ENCODE measurements around the gene SLF2. TPM values are rescaled to one million over a fixed set of nuclear protein-coding genes. Genes with fewer than 3 reads are reported as not detected.

SLF2 gene
- total and polyA plus RNA-seq, 2 of the 13 experiments (the other 11 are each of a cell fraction or from before 2014, with no cell fraction given), result 12.2 to 48.1 TPM

DNA sequence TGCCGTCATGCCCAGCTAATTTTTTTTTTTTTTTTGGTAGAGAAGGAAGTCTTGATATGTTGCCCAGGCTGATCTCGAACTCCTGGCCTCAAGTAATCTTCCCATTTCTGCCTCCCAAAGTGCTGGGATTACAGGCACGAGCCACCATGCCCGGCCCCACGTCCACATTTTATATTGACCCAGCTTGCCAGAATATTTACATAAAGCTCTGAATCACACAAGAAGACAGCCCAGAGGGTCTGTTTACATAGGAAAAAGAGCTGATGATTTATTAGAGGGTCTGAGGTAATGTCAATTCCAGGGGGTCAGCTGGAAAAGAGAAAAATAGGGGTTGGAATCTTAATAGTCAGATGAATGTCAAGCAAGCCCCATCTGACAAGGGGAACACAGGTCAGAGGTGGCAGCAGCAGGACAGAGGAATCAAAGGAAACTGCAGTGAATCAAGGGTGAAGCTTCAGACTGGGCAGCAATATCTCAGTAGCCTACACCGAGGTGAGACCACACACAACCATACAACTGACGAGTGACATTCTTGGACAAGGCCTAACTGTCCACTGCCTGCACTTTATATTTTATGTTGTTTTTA lies 15.8 kb upstream of the SLF2 start (continued):
- TF ChIP-seq, protein P1, sequence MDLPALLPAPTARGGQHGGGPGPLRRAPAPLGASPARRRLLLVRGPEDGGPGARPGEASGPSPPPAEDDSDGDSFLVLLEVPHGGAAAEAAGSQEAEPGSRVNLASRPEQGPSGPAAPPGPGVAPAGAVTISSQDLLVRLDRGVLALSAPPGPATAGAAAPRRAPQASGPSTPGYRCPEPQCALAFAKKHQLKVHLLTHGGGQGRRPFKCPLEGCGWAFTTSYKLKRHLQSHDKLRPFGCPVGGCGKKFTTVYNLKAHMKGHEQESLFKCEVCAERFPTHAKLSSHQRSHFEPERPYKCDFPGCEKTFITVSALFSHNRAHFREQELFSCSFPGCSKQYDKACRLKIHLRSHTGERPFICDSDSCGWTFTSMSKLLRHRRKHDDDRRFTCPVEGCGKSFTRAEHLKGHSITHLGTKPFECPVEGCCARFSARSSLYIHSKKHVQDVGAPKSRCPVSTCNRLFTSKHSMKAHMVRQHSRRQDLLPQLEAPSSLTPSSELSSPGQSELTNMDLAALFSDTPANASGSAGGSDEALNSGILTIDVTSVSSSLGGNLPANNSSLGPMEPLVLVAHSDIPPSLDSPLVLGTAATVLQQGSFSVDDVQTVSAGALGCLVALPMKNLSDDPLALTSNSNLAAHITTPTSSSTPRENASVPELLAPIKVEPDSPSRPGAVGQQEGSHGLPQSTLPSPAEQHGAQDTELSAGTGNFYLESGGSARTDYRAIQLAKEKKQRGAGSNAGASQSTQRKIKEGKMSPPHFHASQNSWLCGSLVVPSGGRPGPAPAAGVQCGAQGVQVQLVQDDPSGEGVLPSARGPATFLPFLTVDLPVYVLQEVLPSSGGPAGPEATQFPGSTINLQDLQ (CRISPR knock-in tag; IDR thresholded peaks at IDR 0.05), result no peak
- TF ChIP-seq, protein P2, sequence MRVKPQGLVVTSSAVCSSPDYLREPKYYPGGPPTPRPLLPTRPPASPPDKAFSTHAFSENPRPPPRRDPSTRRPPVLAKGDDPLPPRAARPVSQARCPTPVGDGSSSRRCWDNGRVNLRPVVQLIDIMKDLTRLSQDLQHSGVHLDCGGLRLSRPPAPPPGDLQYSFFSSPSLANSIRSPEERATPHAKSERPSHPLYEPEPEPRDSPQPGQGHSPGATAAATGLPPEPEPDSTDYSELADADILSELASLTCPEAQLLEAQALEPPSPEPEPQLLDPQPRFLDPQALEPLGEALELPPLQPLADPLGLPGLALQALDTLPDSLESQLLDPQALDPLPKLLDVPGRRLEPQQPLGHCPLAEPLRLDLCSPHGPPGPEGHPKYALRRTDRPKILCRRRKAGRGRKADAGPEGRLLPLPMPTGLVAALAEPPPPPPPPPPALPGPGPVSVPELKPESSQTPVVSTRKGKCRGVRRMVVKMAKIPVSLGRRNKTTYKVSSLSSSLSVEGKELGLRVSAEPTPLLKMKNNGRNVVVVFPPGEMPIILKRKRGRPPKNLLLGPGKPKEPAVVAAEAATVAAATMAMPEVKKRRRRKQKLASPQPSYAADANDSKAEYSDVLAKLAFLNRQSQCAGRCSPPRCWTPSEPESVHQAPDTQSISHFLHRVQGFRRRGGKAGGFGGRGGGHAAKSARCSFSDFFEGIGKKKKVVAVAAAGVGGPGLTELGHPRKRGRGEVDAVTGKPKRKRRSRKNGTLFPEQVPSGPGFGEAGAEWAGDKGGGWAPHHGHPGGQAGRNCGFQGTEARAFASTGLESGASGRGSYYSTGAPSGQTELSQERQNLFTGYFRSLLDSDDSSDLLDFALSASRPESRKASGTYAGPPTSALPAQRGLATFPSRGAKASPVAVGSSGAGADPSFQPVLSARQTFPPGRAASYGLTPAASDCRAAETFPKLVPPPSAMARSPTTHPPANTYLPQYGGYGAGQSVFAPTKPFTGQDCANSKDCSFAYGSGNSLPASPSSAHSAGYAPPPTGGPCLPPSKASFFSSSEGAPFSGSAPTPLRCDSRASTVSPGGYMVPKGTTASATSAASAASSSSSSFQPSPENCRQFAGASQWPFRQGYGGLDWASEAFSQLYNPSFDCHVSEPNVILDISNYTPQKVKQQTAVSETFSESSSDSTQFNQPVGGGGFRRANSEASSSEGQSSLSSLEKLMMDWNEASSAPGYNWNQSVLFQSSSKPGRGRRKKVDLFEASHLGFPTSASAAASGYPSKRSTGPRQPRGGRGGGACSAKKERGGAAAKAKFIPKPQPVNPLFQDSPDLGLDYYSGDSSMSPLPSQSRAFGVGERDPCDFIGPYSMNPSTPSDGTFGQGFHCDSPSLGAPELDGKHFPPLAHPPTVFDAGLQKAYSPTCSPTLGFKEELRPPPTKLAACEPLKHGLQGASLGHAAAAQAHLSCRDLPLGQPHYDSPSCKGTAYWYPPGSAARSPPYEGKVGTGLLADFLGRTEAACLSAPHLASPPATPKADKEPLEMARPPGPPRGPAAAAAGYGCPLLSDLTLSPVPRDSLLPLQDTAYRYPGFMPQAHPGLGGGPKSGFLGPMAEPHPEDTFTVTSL (CRISPR knock-in tag; IDR thresholded peaks at IDR 0.05; ENCODE audit: borderline replicate concordance), result peak; percentile 56; the same call in 1 of the 2 replicates
- TF ChIP-seq NONO (IDR thresholded peaks at IDR 0.05) (no peak), NONO (CRISPR knock-in tag; conservative IDR thresholded peaks at IDR 0.05) (no peak), ZNF510 (CRISPR knock-in tag; IDR thresholded peaks at IDR 0.05; ENCODE audit: low read depth) (no peak), KDM1A (CRISPR knock-in tag; IDR thresholded peaks at IDR 0.05) (0 out of 2 replicates have a peak, but pooled peaks have one; percentile 28), GATA4 (IDR thresholded peaks at IDR 0.05; ENCODE audit: borderline replicate concordance, low read depth) (no peak), SP1 (IDR thresholded peaks at IDR 0.05) (no peak), SP1 (CRISPR knock-in tag; IDR thresholded peaks at IDR 0.05) (no peak), ZNF354B (CRISPR knock-in tag; IDR thresholded peaks at IDR 0.05) (no peak), ZNF7 (CRISPR knock-in tag; IDR thresholded peaks at IDR 0.05) (peak; percentile 86)
- TF ChIP-seq, protein P3, sequence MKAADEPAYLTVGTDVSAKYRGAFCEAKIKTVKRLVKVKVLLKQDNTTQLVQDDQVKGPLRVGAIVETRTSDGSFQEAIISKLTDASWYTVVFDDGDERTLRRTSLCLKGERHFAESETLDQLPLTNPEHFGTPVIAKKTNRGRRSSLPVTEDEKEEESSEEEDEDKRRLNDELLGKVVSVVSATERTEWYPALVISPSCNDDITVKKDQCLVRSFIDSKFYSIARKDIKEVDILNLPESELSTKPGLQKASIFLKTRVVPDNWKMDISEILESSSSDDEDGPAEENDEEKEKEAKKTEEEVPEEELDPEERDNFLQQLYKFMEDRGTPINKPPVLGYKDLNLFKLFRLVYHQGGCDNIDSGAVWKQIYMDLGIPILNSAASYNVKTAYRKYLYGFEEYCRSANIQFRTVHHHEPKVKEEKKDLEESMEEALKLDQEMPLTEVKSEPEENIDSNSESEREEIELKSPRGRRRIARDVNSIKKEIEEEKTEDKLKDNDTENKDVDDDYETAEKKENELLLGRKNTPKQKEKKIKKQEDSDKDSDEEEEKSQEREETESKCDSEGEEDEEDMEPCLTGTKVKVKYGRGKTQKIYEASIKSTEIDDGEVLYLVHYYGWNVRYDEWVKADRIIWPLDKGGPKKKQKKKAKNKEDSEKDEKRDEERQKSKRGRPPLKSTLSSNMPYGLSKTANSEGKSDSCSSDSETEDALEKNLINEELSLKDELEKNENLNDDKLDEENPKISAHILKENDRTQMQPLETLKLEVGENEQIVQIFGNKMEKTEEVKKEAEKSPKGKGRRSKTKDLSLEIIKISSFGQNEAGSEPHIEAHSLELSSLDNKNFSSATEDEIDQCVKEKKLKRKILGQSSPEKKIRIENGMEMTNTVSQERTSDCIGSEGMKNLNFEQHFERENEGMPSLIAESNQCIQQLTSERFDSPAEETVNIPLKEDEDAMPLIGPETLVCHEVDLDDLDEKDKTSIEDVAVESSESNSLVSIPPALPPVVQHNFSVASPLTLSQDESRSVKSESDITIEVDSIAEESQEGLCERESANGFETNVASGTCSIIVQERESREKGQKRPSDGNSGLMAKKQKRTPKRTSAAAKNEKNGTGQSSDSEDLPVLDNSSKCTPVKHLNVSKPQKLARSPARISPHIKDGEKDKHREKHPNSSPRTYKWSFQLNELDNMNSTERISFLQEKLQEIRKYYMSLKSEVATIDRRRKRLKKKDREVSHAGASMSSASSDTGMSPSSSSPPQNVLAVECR (CRISPR knock-in tag; IDR thresholded peaks at IDR 0.05; ENCODE audit: borderline replicate concordance), result no peak
- TF ChIP-seq, protein P4, sequence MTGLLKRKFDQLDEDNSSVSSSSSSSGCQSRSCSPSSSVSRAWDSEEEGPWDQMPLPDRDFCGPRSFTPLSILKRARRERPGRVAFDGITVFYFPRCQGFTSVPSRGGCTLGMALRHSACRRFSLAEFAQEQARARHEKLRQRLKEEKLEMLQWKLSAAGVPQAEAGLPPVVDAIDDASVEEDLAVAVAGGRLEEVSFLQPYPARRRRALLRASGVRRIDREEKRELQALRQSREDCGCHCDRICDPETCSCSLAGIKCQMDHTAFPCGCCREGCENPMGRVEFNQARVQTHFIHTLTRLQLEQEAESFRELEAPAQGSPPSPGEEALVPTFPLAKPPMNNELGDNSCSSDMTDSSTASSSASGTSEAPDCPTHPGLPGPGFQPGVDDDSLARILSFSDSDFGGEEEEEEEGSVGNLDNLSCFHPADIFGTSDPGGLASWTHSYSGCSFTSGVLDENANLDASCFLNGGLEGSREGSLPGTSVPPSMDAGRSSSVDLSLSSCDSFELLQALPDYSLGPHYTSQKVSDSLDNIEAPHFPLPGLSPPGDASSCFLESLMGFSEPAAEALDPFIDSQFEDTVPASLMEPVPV (CRISPR knock-in tag; IDR thresholded peaks at IDR 0.05), result no peak
- TF ChIP-seq, protein P5, sequence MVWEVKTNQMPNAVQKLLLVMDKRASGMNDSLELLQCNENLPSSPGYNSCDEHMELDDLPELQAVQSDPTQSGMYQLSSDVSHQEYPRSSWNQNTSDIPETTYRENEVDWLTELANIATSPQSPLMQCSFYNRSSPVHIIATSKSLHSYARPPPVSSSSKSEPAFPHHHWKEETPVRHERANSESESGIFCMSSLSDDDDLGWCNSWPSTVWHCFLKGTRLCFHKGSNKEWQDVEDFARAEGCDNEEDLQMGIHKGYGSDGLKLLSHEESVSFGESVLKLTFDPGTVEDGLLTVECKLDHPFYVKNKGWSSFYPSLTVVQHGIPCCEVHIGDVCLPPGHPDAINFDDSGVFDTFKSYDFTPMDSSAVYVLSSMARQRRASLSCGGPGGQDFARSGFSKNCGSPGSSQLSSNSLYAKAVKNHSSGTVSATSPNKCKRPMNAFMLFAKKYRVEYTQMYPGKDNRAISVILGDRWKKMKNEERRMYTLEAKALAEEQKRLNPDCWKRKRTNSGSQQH (CRISPR knock-in tag; IDR thresholded peaks at IDR 0.05; ENCODE audit: low read depth), result no peak

All from HepG2 (cell line).